IMR-90 (cell line): ENCODE data around the gene VPS37C.

Experiments used
- CEBPB ChIP-seq: IDR thresholded peaks from 2 replicates; pipeline ENCODE4 v1.6.1; 2012; ENCODE audit warnings: low read depth, low read length, improper control_type of control experiment
- CHD1 ChIP-seq: IDR thresholded peaks from 2 replicates; pipeline ENCODE4 v1.6.1; 2012; ENCODE audit warnings: low read depth, low read length, improper control_type of control experiment
- CTCF ChIP-seq: conservative IDR thresholded peaks from 2 replicates; pipeline ENCODE4 v1.5.1; 2012; ENCODE audit warnings: mild to moderate bottlenecking, low read depth, low read length, improper control_type of control experiment
- FOS ChIP-seq: fragments of 150-350 bp; IDR thresholded peaks from 2 replicates; pipeline ENCODE4 v1.6.1; 2016; ENCODE audit warnings: low read depth, low read length
- MAFK ChIP-seq: IDR thresholded peaks from 2 replicates; pipeline ENCODE4 v1.6.1; 2012; ENCODE audit warnings: low read depth, low read length, improper control_type of control experiment
- MAZ ChIP-seq: IDR thresholded peaks from 2 replicates; pipeline ENCODE4 v1.6.1; 2012; ENCODE audit warnings: low read depth, mild to moderate bottlenecking, low read length, improper control_type of control experiment, moderate library complexity, borderline replicate concordance
- MXI1 ChIP-seq: IDR thresholded peaks from 2 replicates; pipeline ENCODE4 v1.6.1; 2012; ENCODE audit warnings: low read depth, mild to moderate bottlenecking, low read length, moderate library complexity, borderline replicate concordance
- NFE2L2 ChIP-seq: fragments of 150-350 bp; IDR thresholded peaks from 2 replicates; pipeline ENCODE4 v1.6.1; 2016; ENCODE audit warnings: low read depth, mild to moderate bottlenecking, low read length
- POLR2A ChIP-seq: IDR thresholded peaks from 2 replicates; pipeline ENCODE4 v1.6.1; 2012; ENCODE audit warnings: mild to moderate bottlenecking, low read depth, low read length
- RAD21 ChIP-seq: IDR thresholded peaks from 2 replicates; pipeline ENCODE4 v1.6.1; 2012; ENCODE audit warnings: low read length, improper control_type of control experiment
- RCOR1 ChIP-seq: IDR thresholded peaks from 2 replicates; pipeline ENCODE4 v1.6.1; 2012; ENCODE audit warnings: mild to moderate bottlenecking, low read length, improper control_type of control experiment; ENCODE audit not compliant: insufficient replicate concordance
- RFX5 ChIP-seq: IDR thresholded peaks from 2 replicates; pipeline ENCODE4 v1.8.0; 2012; ENCODE audit warnings: low read depth, mild to moderate bottlenecking, low read length, moderate library complexity
- SMC3 ChIP-seq: fragments of 150-350 bp; IDR thresholded peaks from 2 replicates; pipeline ENCODE4 v1.6.1; 2016; ENCODE audit warnings: low read depth, mild to moderate bottlenecking, antibody characterized with exemption, low read length, moderate library complexity

GRCh38 chr11:61120099-61120705, 41.0 kb downstream of the VPS37C start:
- TF ChIP-seq POLR2A (no peak), CTCF (no peak), RFX5 (no peak), RCOR1 (no peak), RAD21 (no peak), MAFK (no peak), FOS (no peak), MXI1 (no peak), CEBPB (no peak), MAZ (no peak), SMC3 (no peak), NFE2L2 (no peak), CHD1 (no peak)
